Transverse colon (tissue), 4 donors: ENCODE results near the gene C19orf25.

Experiments used
- POLR2AphosphoS5 ChIP-seq, 3 donors: sonication (generic); formaldehyde crosslinking; IDR thresholded peaks; one replicate each; pipeline ENCODE4 v1.6.1; 2016; ENCODE audit warnings: antibody characterized with exemption in 3 of 3
- TF ChIP-seq, protein P1 (sequence below), 5 experiments: fragments of 200-600 bp in 3 of 5; fragments of 450-650 bp in 2 of 5; sonication (generic) in 3 of 5; IDR thresholded peaks; 1 replicate in 2 of 5; 2 replicates in 3 of 5; pipeline ENCODE4 v1.5.1; 2016 to 2017; ENCODE audit warnings: antibody characterized with exemption in 5 of 5, inconsistent platforms in 3 of 5, mild to moderate bottlenecking in 2 of 5, moderate library complexity in 1 of 5

DNA sequence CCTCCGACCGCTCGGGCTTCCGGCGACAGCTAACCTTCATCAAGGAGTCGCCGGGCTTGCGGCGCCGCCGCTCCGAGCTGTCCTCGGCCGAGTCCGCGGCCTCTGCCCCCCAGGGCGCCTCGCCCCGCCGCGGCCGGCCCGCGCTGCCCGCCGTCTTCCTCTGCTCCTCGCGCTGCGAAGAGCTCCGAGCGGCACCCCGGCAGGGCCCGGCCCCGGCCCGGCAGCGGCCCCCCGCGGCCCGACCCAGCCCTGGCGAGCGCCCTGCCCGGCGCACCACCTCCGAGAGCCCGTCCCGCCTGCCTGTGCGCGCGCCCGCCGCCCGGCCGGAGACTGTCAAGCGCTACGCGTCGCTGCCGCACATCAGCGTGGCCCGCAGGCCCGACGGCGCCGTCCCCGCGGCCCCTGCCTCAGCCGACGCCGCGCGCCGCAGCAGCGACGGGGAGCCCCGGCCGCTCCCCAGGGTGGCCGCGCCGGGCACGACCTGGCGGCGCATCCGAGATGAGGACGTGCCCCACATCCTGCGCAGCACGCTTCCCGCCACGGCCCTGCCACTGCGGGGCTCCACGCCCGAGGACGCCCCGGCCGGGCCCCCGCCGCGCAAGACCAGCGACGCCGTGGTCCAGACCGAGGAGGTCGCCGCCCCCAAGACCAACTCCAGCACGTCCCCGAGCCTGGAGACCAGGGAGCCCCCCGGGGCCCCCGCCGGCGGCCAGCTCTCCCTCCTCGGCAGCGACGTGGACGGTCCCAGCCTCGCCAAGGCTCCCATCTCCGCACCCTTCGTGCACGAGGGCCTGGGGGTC, 9.6 kb downstream of the C19orf25 start:
- TF ChIP-seq POLR2AphosphoS5 (IDR thresholded peaks at IDR 0.05) = no peak
- TF ChIP-seq, protein P1, sequence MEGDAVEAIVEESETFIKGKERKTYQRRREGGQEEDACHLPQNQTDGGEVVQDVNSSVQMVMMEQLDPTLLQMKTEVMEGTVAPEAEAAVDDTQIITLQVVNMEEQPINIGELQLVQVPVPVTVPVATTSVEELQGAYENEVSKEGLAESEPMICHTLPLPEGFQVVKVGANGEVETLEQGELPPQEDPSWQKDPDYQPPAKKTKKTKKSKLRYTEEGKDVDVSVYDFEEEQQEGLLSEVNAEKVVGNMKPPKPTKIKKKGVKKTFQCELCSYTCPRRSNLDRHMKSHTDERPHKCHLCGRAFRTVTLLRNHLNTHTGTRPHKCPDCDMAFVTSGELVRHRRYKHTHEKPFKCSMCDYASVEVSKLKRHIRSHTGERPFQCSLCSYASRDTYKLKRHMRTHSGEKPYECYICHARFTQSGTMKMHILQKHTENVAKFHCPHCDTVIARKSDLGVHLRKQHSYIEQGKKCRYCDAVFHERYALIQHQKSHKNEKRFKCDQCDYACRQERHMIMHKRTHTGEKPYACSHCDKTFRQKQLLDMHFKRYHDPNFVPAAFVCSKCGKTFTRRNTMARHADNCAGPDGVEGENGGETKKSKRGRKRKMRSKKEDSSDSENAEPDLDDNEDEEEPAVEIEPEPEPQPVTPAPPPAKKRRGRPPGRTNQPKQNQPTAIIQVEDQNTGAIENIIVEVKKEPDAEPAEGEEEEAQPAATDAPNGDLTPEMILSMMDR (IDR thresholded peaks at IDR 0.05) = no peak
